NCI-H446 (cell line): ENCODE measurements around the gene TOP1.

ENCODE experiments used
- DNase-seq, 2 experiments: peaks; one replicate each; lab custom pipeline; 2025; lab: John Stamatoyannopoulos, UW

TOP1 gene

DNA sequence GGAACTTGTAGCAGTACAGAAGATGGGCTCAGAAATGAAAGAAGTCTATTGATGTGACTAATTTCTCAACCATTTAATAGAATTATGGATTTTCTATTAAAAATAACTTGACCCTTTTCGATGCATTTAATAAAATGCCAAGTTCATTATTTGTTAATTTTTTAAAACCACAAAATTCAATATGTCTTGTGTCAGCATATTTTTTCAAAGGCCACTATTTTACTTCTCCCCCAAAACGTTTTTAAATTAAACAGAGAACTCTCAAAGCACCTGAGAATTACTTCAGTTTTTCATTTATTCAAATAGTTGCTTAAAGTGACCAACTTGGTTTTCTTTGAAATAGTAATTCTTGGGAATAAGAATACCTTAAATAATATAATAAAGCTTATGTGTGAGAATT is 8.6 kb downstream of the TOP1 start:
- no peak for DNase-seq

- no peak for DNase-seq
Observed at GRCh38 chr20:41038149-41038877, 9.7 kb downstream of the TOP1 start.

GRCh38 chr20:41038878-41039404 is 10.3 kb downstream of the TOP1 start:
- DNase-seq = no peak

DNA sequence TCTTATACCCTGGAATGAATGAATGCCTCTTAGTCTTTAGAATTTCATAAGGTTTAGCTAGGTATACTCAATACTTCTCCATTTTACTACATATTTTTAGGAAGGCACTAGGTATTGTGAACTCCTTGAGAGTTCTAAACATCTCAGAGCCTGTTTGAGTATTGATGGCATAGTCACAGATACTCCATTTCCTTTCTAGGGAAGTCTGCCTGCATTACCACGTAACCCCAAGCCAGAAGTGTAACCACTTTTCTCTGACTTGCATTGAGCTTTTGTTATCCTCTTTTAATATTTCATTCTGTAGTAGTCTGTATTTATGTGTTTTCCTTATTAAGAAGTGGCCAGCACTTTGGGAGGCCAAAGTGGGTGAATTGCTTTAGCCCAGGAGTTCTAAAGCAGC is 12.2 kb downstream of the TOP1 start:
- DNase-seq = no peak

DNA sequence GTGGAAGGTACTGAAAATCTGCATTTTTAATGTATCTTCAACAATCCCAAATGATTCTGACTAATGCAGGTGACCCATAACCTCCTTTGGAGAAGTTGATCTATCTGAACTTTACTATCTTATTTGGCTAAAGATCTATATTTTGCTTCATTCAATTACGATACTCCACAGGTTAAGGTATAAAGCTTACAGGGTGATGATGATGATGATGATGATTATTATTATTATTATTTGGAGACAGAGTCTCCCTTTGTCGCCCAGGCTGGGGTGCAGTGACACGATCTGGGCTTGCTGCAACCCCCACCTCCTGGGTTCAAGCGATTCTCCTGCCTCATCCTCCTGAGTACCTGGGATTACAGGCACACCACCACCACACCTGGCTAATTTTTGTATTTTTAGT is 13.1 kb downstream of the TOP1 start:
- DNase-seq = no peak

DNA sequence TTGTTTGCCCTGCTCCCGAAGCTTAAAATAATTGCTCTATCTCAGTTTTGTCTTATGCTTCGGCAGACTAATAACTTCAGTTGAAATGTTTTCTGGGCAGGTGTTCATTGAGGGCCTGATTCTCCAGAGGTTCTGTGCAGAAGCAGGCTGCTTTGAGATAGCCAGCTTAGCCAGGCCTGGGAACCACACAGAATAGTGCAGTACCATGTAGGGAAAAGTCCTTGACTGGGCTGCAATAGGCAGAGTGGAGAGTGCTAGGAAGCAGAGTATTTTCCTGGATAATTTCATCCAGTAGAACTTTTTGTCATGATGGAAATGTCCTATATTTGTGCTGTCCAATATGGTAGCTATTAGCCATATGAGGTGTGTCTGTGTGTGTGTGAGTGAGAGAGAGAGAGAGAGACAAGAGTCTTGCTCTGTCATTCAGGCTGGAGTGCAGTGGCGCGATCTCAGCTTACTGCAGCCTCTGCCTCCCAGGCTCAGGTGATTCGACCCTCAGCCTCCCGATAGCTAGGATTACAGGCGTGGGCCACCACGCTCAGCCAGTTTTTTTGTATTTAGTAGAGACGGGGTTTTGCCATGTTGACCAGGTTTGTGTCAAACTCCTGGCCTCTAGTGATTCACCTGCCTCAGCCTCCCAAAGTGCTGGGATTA is 15.9 kb downstream of the TOP1 start:
- no peak for DNase-seq

DNA sequence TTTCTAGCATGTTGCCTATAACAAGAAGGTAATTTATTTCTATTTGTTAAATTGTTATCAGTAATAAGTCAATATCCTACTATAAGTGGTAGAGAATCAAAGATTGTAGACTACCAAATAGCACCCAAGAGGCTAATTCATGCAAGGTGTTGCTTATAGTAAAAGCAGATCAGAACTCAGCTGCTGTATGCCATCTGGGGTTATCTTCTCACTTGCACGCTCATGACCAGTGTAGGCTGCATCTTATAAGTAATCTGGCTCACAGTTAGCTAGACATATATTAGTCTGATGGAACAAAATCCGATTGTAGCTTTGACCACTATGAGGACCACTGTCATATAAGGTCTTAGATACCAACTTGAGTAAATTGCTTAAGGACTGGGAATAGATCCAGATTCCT is 17.0 kb downstream of the TOP1 start:
- DNase-seq = no peak

DNA sequence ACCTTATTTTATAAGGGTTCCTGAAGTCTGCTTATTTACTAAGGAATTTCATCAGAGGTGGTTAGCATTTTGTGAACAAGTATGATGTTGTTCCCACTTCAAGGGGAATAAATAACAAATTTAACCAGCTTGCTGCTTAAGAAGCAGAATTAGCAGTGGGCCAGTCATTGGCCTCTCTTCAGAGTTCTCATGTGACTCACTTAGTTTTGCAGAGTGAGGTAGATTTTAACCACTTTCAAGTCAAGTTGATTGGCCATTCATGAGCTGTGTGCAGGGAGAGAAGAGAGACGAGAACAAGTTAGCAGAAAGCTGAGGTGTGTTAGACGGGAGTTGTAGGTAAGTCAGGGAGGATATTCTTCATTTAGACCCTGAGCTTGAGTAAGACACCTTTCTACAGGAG is 18.1 kb downstream of the TOP1 start:
- DNase-seq = no peak

DNA sequence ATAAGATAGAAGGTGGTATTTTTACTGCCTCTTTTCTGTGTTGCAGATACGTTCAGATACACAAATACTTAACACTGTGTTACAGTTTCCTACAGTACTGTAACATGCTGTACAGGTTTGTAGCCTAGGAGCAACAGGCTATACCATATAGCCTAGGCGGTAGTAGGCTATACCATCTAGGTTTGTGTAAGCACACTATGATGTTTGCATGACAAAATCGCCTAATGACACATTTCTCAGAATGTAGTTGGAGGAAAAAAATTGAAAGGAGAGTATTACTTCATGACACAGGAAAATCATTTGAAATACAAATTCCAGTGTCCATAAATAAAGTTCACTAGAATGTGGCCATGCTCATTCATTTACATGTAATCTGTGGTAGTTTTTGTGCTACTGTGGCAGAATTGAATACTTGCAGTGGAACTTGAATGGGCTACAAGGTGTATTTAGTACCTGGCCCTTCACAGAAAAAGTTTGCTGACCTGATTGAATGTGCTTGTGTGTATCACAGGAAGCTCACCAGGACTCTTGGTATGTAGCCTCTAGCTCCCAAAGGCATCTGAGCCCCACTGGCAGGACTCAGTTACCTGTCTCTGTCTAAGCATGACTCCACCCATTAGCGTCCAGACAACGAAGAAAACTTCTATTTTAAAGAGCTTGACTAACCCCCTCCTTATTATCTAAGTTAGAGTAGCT is 18.8 kb downstream of the TOP1 start:
- DNase-seq = no peak

GRCh38 chr20:41047975-41048305 is 19.3 kb downstream of the TOP1 start:
- DNase-seq = no peak

GRCh38 chr20:41048461-41049301 is 20.1 kb downstream of the TOP1 start:
- DNase-seq = no peak

DNA sequence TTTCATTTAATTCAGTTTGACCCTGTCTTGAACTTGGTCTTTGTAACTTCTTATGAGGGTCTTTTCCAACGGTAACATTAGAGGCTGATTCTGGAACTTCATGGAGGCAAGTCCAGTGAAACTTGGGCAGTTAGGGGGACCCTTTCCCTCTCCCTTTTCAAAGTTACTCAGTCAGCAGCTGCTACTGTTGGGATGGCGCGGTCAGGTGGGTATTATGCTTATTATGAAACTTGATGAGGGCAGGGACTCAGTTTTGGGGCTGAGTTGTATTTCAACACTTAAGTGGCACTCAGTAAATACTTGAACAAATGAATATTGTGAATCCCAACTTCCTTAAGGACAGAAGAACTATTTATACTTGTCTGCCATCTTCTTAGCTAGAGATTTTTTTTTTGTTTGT is 20.8 kb downstream of the TOP1 start:
- no peak for DNase-seq

DNA sequence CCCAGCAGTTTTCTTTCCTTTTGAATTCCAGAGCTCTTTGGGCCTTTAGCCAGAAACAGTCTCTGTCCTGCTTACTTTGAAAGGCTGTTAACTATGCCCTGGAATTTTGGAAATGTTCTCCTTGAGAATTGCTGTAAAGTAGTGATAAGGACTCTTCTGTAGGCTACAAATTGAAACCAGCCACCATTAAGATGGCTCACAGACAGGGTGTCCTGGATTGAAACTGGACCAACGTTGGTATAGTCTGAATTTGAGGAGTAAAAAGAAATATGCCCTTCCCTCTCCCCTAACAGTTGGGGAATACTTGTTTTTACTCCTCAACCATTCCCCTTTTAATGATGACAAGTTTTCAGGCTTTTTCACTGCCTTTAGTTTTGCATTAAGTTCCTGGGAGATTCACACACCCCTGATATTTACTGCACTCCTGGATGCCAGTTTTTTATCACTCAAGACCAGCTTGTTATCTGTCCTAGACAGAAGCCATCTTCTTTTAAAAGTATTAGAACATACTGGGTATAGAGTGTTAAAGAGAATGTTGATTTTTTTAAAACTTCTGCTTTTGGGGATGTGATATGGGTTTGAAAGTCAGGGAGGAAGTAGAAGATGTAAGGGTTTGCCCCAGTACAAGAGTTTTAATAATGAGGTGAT is 21.9 kb downstream of the TOP1 start:
- DNase-seq = no peak

GRCh38 chr20:41051009-41051825 is 22.6 kb downstream of the TOP1 start:
- no peak for DNase-seq

DNA sequence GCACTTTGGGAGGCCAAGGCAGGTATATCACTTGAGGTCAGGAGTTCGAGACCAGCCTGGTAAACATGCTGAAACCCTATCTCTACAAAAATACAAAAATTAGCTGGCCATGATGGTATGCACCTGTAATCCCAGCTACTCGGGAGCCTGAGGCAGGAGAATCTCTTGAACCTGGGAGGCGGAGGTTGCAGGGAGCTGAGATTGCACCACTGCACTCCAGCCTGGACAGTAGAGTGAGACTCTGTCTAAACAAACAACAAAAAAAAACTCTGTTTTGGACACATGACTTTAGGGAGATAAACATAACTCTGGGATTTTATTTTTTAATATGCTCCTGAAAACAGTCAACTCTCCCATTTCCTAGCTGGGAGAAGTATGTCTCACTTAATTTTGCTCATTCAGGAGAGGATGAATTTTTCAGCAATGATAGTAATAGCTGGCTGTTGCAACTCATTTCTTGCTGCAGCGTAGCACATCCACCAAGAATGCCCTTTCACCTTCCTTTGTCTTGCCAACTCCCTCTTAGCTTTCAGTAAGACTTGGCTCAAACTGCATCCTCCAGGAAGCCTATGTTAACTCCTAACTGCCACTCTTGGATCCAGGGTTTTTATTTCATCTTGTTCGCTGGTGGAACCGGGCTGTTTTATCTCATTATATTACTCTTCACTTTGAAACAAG is 24.3 kb downstream of the TOP1 start:
- DNase-seq = no peak

DNA sequence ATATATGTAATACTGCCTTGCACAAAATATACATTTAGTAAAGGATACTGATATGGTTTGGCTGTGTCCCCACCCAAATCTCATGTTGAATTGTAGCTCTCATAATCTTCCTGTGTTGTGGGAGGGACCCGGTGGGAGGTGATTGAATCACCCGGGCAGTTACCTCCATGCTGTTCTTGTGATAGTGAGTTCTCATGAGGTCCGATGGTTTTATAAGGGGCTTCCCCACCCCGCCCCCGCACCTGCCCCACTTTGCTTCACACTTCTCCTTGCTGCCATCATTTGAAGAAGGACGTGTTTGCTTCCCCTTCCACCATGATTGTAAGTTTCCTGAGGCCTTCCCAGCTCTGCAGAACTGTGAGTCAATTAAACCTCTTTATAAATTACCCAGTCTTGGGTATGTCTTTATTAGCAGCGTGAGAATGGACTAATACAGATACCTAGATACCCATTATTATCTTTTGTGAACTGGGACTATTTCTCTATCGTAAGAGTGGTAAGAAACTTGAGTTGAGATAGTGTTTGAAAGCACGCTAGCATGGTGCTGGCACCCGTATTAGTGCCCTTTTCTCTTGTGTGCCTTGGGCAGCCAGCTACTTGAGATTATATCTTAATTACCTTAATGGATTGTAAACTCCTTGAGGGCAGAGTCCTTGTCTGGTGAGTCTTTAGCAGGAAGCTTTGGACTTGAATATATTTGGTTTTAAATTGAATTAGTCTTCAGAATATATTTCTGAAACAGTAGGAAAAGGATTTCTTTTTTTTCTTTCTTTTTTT is 25.6 kb downstream of the TOP1 start:
- DNase-seq = no peak

- no peak for DNase-seq
Observed at GRCh38 chr20:41054847-41055230, 26.2 kb downstream of the TOP1 start.

DNA sequence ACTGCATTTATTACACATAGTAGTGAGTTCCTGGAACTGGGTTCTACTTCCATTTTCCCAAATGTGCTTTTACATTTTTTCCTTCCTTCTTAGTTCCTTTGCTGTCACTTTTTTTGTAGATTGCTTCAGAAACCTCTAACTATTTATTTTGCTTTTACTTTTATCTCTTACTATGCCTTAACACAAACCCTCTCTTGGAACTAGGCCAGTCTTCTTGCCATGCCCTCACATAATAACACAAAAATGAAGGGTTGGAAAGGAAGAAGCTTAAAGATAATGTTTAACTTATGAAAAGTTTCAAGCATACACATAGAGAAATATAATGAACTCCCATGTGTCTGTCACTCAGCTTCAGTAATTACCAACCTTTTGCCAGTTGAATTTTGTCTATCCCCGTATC is 27.1 kb downstream of the TOP1 start:
- DNase-seq = no peak

- DNase-seq = no peak
Observed at GRCh38 chr20:41057999-41058673, 29.5 kb downstream of the TOP1 start.
